Bronchial epithelial cell (primary cell): Measurements from ENCODE around the gene PFKFB3. TPM values are rescaled to one million over a fixed set of nuclear protein-coding genes. Genes with fewer than 3 reads are reported as not detected.

Experiments
- DNase-seq: peaks from one replicate; pipeline ENCODE4 v3.0.0-alpha.2; 2010; ENCODE audit warnings: low read depth
- FAIRE-seq: peaks from 2 replicates; lab custom pipeline; 2011; peaks lifted over from hg19 to GRCh38; lab: Jason Lieb, UNC
- H3K27me3 ChIP-seq: 2 replicates; pipeline ENCODE4 v1.5.1; 2011; ENCODE audit warnings: low read length; ENCODE audit not compliant: control insufficient read depth, insufficient read depth
- H3K36me3 ChIP-seq: 2 replicates; pipeline ENCODE4 v1.5.1; 2011; ENCODE audit warnings: low read length; ENCODE audit not compliant: control insufficient read depth, insufficient read depth
- H3K4me3 ChIP-seq: 2 replicates; pipeline ENCODE4 v1.5.1; 2011; ENCODE audit warnings: mild to moderate bottlenecking, low read depth, low read length, control low read depth
- CTCF ChIP-seq: IDR thresholded peaks from 2 replicates; pipeline ENCODE4 v1.5.1; 2011; ENCODE audit warnings: mild to moderate bottlenecking, moderate library complexity, low read length, control low read depth, inconsistent platforms; ENCODE audit not compliant: insufficient read depth, severe bottlenecking
- total RNA-seq: library from RNA; depleted of rRNA; stranded (reverse); fragments of >200 nt; gene quantifications from 2 replicates; pipeline ENCODE4 v1.2.1, GENCODE V29; 2014

PFKFB3 gene
- total RNA-seq, 1 donor from 2014 or later, result 18.7 TPM

DNA sequence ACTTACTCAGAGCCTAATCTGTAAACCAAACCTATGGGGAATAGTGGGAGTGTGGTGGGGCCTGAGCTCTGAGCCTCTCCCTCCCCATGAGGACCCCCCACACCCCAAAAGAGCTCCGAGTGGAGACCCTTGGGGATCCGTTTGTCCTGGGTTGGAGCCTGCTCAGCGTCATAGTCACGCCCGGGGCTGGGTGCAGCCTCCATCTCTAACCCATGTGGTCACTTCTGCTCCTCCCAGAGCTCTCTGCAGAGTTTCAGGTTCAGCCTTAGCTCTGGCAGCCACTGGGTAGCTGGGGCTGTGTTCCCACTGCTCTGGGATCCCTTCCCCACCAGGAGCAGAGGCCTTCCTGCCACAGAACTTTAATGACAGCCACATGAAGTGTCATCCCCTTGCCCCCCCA, 25.9 kb downstream of the PFKFB3 start:
- no peaks in the 10 kb centered on the region for H3K27me3 ChIP-seq
- no peak for TF ChIP-seq CTCF
- peaks cover 67% of the 10 kb centered on the region for H3K36me3 ChIP-seq
- DNase-seq (no peak), FAIRE-seq (no peak)
- H3K4me3 ChIP-seq, result no peak overlapping the region

DNA sequence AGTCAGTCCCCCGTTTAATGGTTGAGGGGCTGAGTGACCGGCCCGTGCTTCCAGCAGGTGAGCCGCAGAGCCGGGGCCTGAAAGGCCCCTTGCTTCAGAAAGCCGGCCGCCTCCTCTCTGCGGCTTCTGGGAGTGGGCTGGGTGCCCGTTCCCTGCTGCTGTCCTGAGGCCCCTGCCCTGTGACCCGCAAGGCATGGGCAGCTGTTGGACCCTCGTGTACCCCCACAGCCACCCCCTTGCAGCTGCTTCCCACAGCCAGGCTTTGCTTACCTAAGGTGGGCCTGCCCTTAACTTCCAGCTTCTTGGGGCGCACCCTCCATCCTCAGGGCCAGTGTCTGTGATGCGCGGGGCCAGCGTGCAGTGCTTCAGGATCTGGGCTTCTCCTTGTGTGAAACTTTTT, 26.6 kb downstream of the PFKFB3 start:
- Histone ChIP-seq H3K27me3 (no peaks in the 10 kb centered on the region), H3K4me3 (no peak overlapping the region), H3K36me3 (peaks cover 63% of the 10 kb centered on the region)
- FAIRE-seq (no peak), DNase-seq (no peak)
- TF ChIP-seq CTCF, result no peak

DNA sequence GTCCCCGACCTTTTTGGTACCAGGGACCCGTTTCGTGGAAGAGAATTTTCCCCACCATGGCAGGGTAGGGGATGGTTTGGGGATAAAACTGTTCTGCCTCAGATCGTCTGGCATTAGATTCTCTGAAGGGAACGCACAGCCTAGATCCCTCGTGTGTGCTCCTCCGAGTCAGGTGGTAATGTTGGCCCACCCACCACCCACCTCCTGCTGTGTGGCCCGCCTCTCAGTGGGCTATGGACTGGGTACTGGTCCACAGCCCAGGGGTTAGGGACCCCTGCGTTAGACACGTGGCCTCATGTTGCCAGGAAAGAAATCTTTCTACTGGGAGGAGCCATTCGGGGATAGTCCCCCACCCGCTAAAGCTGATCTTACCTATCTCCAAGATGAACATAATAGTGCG, 27.0 kb downstream of the PFKFB3 start:
- Histone ChIP-seq H3K36me3 (peaks cover 62% of the 10 kb centered on the region), H3K27me3 (no peaks in the 10 kb centered on the region), H3K4me3 (no peak overlapping the region)
- no peak for TF ChIP-seq CTCF
- DNase-seq (no peak), FAIRE-seq (peak; percentile 62)

DNA sequence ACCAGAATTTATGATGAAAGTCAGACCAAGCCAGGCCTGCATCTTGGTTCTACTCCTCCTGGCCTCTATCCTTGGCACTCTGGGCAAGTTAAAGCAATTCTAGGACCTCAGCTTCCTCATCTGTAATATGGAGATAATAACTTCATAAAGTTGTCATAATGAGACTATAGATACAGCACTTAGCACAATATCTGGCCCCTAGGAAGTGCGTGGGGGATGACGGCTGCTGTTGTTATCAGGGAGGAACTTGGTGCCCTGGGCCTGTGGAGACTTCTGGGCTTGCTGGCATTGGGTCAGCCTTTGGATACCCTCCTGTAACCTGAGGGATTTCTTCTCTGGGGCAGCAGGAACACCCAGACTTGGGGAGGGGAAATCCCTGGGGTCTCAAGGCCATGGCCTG, 27.6 kb downstream of the PFKFB3 start:
- DNase-seq (no peak), FAIRE-seq (no peak)
- H3K36me3 ChIP-seq, result peaks cover 57% of the 10 kb centered on the region
- no peak overlapping the region for H3K4me3 ChIP-seq
- no peak for TF ChIP-seq CTCF
- H3K27me3 ChIP-seq, result no peaks in the 10 kb centered on the region

DNA sequence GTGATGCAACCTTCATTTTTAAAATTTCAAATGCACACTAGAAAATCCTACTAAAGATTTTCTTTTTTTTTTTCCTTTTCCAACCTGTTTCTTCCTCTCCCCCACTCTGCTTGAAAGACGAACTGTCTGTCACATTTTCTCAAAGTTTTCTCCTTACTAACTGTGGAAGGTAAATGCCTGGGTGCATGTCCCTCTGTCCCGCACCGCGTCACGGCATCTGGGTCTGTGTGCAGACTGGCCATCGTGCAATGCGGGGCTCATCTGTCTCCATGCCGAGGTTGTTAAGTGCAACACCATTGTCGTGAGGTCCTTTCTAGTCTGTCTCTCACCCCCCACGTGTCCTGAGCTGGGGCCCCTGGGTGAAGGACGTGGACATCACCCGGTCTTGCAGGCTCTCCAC, 28.4 kb downstream of the PFKFB3 start:
- Histone ChIP-seq H3K36me3 (peaks cover 50% of the 10 kb centered on the region), H3K27me3 (no peaks in the 10 kb centered on the region), H3K4me3 (no peak overlapping the region)
- FAIRE-seq (no peak), DNase-seq (no peak)
- TF ChIP-seq CTCF, result no peak

DNA sequence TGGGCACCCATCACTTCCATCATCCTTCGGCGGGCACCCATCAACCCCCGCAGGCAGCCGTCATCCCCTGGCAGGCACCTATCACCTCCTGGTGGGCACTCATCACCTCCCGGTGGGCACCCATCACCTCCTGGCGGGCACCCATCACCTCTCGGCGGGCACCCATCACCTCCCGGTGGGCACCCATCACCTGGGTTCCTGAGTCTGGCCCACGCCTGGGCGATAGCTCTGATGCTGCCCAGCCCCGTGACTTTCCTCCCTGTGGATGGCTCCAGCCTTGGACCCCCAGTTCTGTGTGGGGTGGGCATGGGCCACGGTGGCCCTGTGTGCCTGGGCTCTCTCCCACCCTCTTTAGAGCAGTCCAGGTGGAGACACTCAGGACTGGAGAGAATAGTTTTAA, 29.0 kb downstream of the PFKFB3 start:
- Histone ChIP-seq H3K36me3 (peaks cover 46% of the 10 kb centered on the region), H3K27me3 (no peaks in the 10 kb centered on the region), H3K4me3 (no peak overlapping the region)
- DNase-seq (no peak), FAIRE-seq (no peak)
- TF ChIP-seq CTCF, result no peak
